B cell (primary cell): Measurements from ENCODE around the gene TULP1. TPM values are rescaled to one million over a fixed set of nuclear protein-coding genes. Genes with fewer than 3 reads are reported as not detected.

Experiments
- ATAC-seq: fragments of 200-7000 bp; cut with Tn5 transposase; one replicate; pipeline ENCODE4 v1.10.0; 2021; ENCODE audit warnings: low read depth, mild to moderate bottlenecking, moderate number of reproducible peaks, moderate library complexity
- CTCF ChIA-PET: fragments of 350-600 bp; sonication (Branson Sonifier 250); formaldehyde crosslinking; loops from one replicate; lab custom pipeline; 2021; ENCODE audit warnings: antibody characterized with exemption, inconsistent platforms; lab: Charles Lee
- POLR2A ChIA-PET: fragments of 350-600 bp; sonication (Branson Sonifier 250); formaldehyde crosslinking; loops from one replicate; lab custom pipeline; 2021; ENCODE audit warnings: antibody characterized with exemption; lab: Charles Lee
- DNase-seq: peaks from one replicate; pipeline ENCODE4 v3.0.0; 2013
- H2AFZ ChIP-seq: 2 replicates; pipeline ENCODE4 v1.6.1; 2012; ENCODE audit warnings: mild to moderate bottlenecking, low read depth, low read length; ENCODE audit not compliant: insufficient read depth, poor library complexity, severe bottlenecking
- H3K27ac ChIP-seq, 2 donors: 1 replicate in 1 of 2; 2 replicates in 1 of 2; pipeline ENCODE4 v1.5.1; 2012 to 2013; ENCODE audit warnings: low read length in 2 of 2, mild to moderate bottlenecking in 2 of 2, moderate library complexity in 1 of 2
- H3K27me3 ChIP-seq, 4 experiments: fragments of 200-600 bp in 1 of 4; sonication (generic) in 1 of 4; replicated peaks in 1 of 4; 1 replicate in 2 of 4; 2 replicates in 2 of 4; pipeline versions ENCODE4 v1.6.1 to v1.7.0; 2013 to 2016; ENCODE audit warnings: low read length in 3 of 4, mild to moderate bottlenecking in 2 of 4, mixed read lengths in 1 of 4, moderate library complexity in 1 of 4; ENCODE audit not compliant: insufficient read depth in 4 of 4, control insufficient read depth in 3 of 4; ENCODE audit errors: control extremely low read depth in 1 of 4
- H3K36me3 ChIP-seq, 2 experiments: replicated peaks in 1 of 2; 1 replicate in 1 of 2; 2 replicates in 1 of 2; pipeline versions ENCODE4 v1.6.1 to v1.7.1; 2013; ENCODE audit warnings: low read length in 1 of 2; ENCODE audit not compliant: insufficient read depth in 2 of 2, control insufficient read depth in 1 of 2; ENCODE audit errors: control extremely low read depth in 1 of 2, extremely low read depth in 1 of 2
- H3K4me1 ChIP-seq, 2 donors: fragments of 200-600 bp in 1 of 2; sonication (generic) in 1 of 2; 1 replicate in 1 of 2; 2 replicates in 1 of 2; pipeline versions ENCODE4 v1.5.1 to v1.6.1; 2013 to 2017; ENCODE audit warnings: low read length in 2 of 2; ENCODE audit not compliant: control insufficient read depth in 2 of 2, insufficient read depth in 2 of 2
- H3K4me2 ChIP-seq: replicated peaks from 2 replicates; pipeline ENCODE3; 2012; ENCODE audit warnings: mild to moderate bottlenecking, low read depth, low read length; ENCODE audit not compliant: poor library complexity, severe bottlenecking
- H3K4me3 ChIP-seq, 5 experiments: fragments of 200-600 bp in 1 of 5; sonication (generic) in 1 of 5; 1 replicate in 3 of 5; 2 replicates in 2 of 5; pipeline versions ENCODE4 v1.5.1 to v1.7.0; 2011 to 2016; ENCODE audit warnings: low read length in 4 of 5, mild to moderate bottlenecking in 4 of 5, low read depth in 2 of 5, control low read depth in 1 of 5, moderate library complexity in 1 of 5; ENCODE audit not compliant: insufficient read depth in 1 of 5; ENCODE audit errors: control extremely low read depth in 1 of 5, extremely low read depth in 1 of 5
- H3K79me2 ChIP-seq: fragments of 200-600 bp; sonication (generic); one replicate; pipeline ENCODE4 v1.6.0; 2016; ENCODE audit warnings: low read length; ENCODE audit not compliant: control insufficient read depth, insufficient read depth
- H3K9ac ChIP-seq: fragments of 200-600 bp; sonication (generic); 2 replicates; pipeline ENCODE4 v1.6.1; 2017; ENCODE audit warnings: mild to moderate bottlenecking, low read length, moderate library complexity
- H3K9me3 ChIP-seq, 3 donors: one replicate each; pipeline versions ENCODE4 v1.6.1 to v1.7.1; 2013; ENCODE audit warnings: low read length in 2 of 3; ENCODE audit not compliant: control insufficient read depth in 2 of 3, insufficient read depth in 1 of 3; ENCODE audit errors: control extremely low read depth in 1 of 3
- H4K20me1 ChIP-seq: 2 replicates; pipeline ENCODE4 v1.6.0; 2012; ENCODE audit warnings: mild to moderate bottlenecking, low read length; ENCODE audit not compliant: insufficient read depth, control insufficient read depth, poor library complexity, severe bottlenecking
- H3K27ac Mint-ChIP-seq: one replicate; pipeline ENCODE4 v1.8.0; 2021; ENCODE audit warnings: mixed read lengths
- H3K27me3 Mint-ChIP-seq: one replicate; pipeline ENCODE4 v1.8.0; 2021; ENCODE audit warnings: mixed read lengths
- H3K4me1 Mint-ChIP-seq: one replicate; pipeline ENCODE4 v1.8.0; 2021; ENCODE audit warnings: mixed read lengths
- H3K4me3 Mint-ChIP-seq: one replicate; pipeline ENCODE4 v1.8.0; 2021; ENCODE audit warnings: mixed read lengths
- H3K9me3 Mint-ChIP-seq: one replicate; pipeline ENCODE4 v1.8.0; 2022; ENCODE audit warnings: mixed read lengths; ENCODE audit not compliant: insufficient read depth
- CTCF ChIP-seq: fragments of 200-600 bp; IDR thresholded peaks from one replicate; pipeline ENCODE4 v1.8.0; 2022; ENCODE audit warnings: antibody characterized with exemption, mild to moderate bottlenecking
- EZH2 ChIP-seq: IDR thresholded peaks from 2 replicates; pipeline ENCODE4 v1.6.1; 2012; ENCODE audit warnings: borderline replicate concordance, low read depth, mild to moderate bottlenecking, moderate library complexity, low read length; ENCODE audit not compliant: insufficient read depth, poor library complexity, severe bottlenecking
- WGBS: methylation state at CpG from one replicate; pipeline ENCODE4 v1.1.5; 2013; ENCODE audit warnings: missing lambda C conversion rate; ENCODE audit not compliant: insufficient coverage; 5-methylcytosine and 5-hydroxymethylcytosine counted together
- intact Hi-C: fragments of 100-400 bp; cut with micrococcal nuclease; formaldehyde crosslinking; loops from one replicate; pipeline ENCODE4 v1.10.0; 2022
- polyA plus RNA-seq: library from polyadenylated mRNA; depleted of rRNA; stranded (reverse); fragments of >200 nt; gene quantifications from 2 replicates; pipeline ENCODE4 v1.2.3, GENCODE V29; 2012
- total RNA-seq, 2 donors: library from RNA; stranded (reverse); fragments of 120-200 nt in 1 of 2; gene quantifications; 1 replicate in 1 of 2; 2 replicates in 1 of 2; pipeline versions ENCODE4 v1.2.3 to v1.2.4, GENCODE V29; 2013 to 2022

TULP1 gene
- total and polyA plus RNA-seq, 2 donors (not counting 1 experiment from before 2014, with no cell fraction given): not detected

DNA sequence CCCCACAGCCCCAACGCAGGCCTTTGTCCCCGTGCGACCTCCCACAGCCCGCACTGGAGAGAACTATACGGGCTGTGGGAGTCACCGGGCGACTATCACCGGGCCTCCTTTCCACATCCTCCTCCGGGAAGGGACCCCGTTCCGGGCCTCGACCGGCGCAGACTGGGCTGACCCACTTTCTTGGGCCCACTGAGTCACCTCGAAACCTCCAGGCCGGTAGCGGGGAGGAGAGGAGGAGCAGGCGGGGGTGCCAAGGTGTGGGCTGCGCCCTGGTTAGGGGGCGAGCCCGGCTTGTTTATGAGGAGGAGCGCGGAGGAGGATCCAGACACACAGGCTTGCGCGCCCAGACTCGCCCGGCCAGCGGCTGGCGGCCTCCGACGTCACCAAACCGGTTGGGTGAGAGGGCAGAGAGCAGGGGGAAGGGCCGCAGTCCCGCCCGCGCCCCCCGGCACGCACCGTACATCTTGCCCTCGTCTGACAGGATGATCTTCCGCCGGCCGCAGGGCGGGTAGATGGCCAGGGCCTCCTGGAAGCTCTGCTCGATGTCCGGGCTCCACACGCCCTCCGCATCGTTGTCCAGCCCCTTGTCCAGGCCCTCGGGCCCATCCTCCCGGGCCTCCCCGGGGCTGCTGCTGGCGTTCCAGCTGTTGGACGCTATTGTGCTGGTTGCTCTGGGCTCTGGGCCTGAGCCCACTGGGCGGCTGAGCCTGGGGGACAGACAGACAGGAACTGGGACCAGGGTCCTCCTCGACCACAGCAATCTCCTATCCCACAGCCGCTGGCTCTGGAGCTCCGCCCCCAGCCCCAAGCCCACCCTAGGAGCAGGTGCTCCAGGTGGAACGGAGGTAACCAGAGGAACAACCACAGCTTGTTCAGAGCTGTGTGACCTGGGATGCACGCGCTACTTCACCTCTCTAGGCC, 26.4 kb downstream of the TULP1 start:
- POLR2A ChIA-PET: interaction anchor here (0.5 kb wide), 1 partner anchor 15 kb away, joined by 3 read pairs; no protein-coding TSS in a partner anchor
- TF ChIP-seq CTCF: no peak
- TF ChIP-seq EZH2: no peak
- Histone ChIP-seq H3K4me1 (no peaks in the 10 kb centered on the region), H3K9ac (no peak overlapping the region), H4K20me1 (no peaks in the 10 kb centered on the region), H3K79me2 (no peaks in the 10 kb centered on the region), H3K27me3 (no peaks in the 10 kb centered on the region), H2AFZ (no peak overlapping the region), H3K4me3 (no peak overlapping the region), H3K4me2 (no peak overlapping the region), H3K36me3 (no peaks in the 10 kb centered on the region), H3K27ac (no peak overlapping the region), H3K9me3 (no peaks in the 10 kb centered on the region)
- Mint-ChIP-seq H3K4me1 (no peaks in the 10 kb centered on the region), H3K27me3 (peaks cover 10% of the 10 kb centered on the region), H3K4me3 (no peak overlapping the region), H3K27ac (no peak overlapping the region), H3K9me3 (no peaks in the 10 kb centered on the region)
- ATAC-seq: no peak
- CTCF ChIA-PET: no interaction called here
- WGBS: 95% methylated on average over 57 of the region's 61 CpGs
- no peak for DNase-seq
- intact Hi-C loops: no loop called here

DNA sequence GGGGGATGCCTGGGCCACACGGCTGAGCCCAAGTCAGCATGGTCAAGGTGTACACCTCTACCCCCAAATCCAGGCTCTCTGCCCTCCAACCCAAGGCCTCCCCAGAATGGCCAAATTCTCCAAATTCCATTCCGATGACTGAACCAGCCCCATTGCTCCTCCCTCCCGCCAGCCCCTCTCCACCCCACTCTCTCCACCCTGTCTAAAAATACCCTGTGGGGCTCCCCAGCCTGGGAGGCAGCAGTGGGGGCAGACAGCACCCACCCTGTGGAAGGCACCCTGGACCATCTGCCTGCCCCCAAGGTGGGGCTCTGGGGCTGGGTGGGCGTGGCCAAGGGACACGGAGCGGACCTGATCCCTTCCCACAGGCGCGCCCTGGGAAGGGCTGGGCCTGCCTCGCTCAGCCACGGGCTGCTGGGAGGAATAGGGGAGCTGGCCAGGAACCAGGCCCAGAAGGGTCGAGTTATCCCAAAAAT, 27.3 kb downstream of the TULP1 start:
- no peak overlapping the region for H3K9ac ChIP-seq
- no peak overlapping the region for H3K4me3 Mint-ChIP-seq
- H3K9me3 ChIP-seq: no peaks in the 10 kb centered on the region
- no peaks in the 10 kb centered on the region for H3K36me3 ChIP-seq
- CTCF ChIA-PET: no interaction called here
- H3K27me3 ChIP-seq: no peaks in the 10 kb centered on the region
- POLR2A ChIA-PET: no interaction called here
- WGBS: 91% methylated on average over 11 of the region's 11 CpGs
- DNase-seq (no peak), ATAC-seq (no peak)
- no peaks in the 10 kb centered on the region for H3K79me2 ChIP-seq
- H3K27ac ChIP-seq: no peak overlapping the region
- no peaks in the 10 kb centered on the region for H3K4me1 Mint-ChIP-seq
- no peak overlapping the region for H3K4me2 ChIP-seq
- no peaks in the 10 kb centered on the region for H3K4me1 ChIP-seq
- intact Hi-C loops: no loop called here
- H3K4me3 ChIP-seq: no peak overlapping the region
- no peak overlapping the region for H2AFZ ChIP-seq
- H3K9me3 Mint-ChIP-seq: no peaks in the 10 kb centered on the region
- H4K20me1 ChIP-seq: no peaks in the 10 kb centered on the region
- H3K27ac Mint-ChIP-seq: no peak overlapping the region
- TF ChIP-seq CTCF (no peak), EZH2 (no peak)
- peaks cover 2% of the 10 kb centered on the region for H3K27me3 Mint-ChIP-seq
